ENCODE measurements around the gene CALHM2. TPM values are rescaled to one million over a fixed set of nuclear protein-coding genes. Genes with fewer than 3 reads are reported as not detected.

CALHM2 gene
- total and polyA plus RNA-seq, 2 experiments from 2014 or later: 3.2 to 7.9 TPM

DNA sequence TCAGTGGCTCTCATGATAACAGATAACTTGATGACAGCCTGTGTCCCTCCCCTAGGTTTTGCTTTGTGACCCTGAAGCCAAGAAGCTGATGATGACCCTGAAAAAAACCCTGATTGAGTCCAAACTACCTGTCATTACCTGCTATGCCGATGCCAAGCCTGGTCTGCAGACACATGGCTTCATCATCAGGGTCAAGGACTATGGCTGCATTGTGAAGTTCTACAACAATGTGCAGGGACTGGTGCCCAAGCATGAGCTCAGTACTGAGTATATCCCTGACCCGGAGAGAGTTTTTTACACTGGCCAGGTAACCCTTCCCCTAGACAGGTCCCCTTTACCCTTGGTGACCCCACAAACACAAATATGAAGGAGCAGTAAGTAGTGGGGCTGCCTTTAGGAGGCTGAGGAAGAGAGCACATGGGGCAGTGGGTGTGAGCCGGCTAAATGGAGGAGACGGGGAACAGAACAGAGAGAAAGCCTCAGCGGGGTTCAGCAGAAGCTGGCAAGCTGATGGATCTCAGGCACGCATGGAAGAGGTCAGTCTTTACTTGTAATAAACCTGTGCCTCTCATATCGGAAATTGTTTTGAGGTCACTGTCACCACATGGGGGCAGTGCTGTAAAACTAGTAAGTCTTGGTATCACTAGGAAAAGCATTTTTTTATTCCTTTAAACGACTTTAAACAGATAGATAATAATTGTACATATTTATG, 35.6 kb downstream of the CALHM2 start:
- Histone ChIP-seq H3K27me3 (no peaks in the 10 kb centered on the region), H3K36me3 (replicated peaks; ENCODE audit: insufficient read depth, low read depth) (no peaks in the 10 kb centered on the region), H3K27ac (no peak overlapping the region), H3K9me2 (replicated peaks; ENCODE audit: insufficient read depth) (no peaks in the 10 kb centered on the region), H3K4me3 (no peak overlapping the region), H2AFZ (no peak overlapping the region), H4K20me1 (ENCODE audit: insufficient read depth, poor library complexity, severe bottlenecking) (no peaks in the 10 kb centered on the region), H3K9me3 (ENCODE audit: low read depth) (no peaks in the 10 kb centered on the region), H3K4me1 (ENCODE audit: insufficient read depth) (no peaks in the 10 kb centered on the region), H3K4me2 (no peak overlapping the region), H3K79me2 (no peaks in the 10 kb centered on the region)
- no peak for TF ChIP-seq EZH2 (IDR thresholded peaks at IDR 0.05; ENCODE audit: borderline replicate concordance)
- TF ChIP-seq, protein P1, sequence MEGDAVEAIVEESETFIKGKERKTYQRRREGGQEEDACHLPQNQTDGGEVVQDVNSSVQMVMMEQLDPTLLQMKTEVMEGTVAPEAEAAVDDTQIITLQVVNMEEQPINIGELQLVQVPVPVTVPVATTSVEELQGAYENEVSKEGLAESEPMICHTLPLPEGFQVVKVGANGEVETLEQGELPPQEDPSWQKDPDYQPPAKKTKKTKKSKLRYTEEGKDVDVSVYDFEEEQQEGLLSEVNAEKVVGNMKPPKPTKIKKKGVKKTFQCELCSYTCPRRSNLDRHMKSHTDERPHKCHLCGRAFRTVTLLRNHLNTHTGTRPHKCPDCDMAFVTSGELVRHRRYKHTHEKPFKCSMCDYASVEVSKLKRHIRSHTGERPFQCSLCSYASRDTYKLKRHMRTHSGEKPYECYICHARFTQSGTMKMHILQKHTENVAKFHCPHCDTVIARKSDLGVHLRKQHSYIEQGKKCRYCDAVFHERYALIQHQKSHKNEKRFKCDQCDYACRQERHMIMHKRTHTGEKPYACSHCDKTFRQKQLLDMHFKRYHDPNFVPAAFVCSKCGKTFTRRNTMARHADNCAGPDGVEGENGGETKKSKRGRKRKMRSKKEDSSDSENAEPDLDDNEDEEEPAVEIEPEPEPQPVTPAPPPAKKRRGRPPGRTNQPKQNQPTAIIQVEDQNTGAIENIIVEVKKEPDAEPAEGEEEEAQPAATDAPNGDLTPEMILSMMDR (IDR thresholded peaks at IDR 0.05; ENCODE audit: poor library complexity): peak; percentile 65
- 74% methylated on average over 8 of the region's 8 CpGs for WGBS (ENCODE audit: low lambda C conversion rate, missing lambda C conversion rate)
- peak; percentile 77 for DNase-seq (ENCODE audit: low spot score)

DNA sequence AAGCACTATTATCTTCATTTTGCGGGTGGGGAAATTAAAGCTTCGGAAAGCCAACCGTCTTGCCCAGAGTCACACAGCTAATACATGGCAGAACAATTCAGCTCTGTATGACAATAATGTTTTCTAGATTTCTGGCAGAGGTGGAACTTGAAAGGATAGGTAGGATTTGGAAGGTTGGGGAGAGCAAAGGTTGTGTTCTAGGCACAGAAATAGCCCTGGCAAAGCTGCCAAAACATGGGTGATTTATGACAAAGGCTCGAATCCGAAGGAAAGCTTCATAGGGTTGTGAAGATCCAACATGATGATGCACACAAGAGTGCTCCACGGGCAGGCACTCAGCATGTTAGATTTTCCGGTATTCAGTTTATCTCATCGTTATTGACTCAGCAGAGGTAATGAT, 36.6 kb downstream of the CALHM2 start:
- Histone ChIP-seq H3K4me2 (no peak overlapping the region), H4K20me1 (ENCODE audit: insufficient read depth, poor library complexity, severe bottlenecking) (no peaks in the 10 kb centered on the region), H3K36me3 (replicated peaks; ENCODE audit: insufficient read depth, low read depth) (no peaks in the 10 kb centered on the region), H3K79me2 (no peaks in the 10 kb centered on the region), H3K4me3 (no peak overlapping the region), H3K9me3 (ENCODE audit: low read depth) (no peaks in the 10 kb centered on the region), H3K27me3 (no peaks in the 10 kb centered on the region), H3K27ac (no peak overlapping the region), H2AFZ (no peak overlapping the region), H3K4me1 (ENCODE audit: insufficient read depth) (no peaks in the 10 kb centered on the region), H3K9me2 (replicated peaks; ENCODE audit: insufficient read depth) (no peaks in the 10 kb centered on the region)
- WGBS (ENCODE audit: low lambda C conversion rate, missing lambda C conversion rate): 89% methylated on average over 8 of the region's 8 CpGs
- DNase-seq (ENCODE audit: low spot score): no peak
- TF ChIP-seq, protein P1 (IDR thresholded peaks at IDR 0.05; ENCODE audit: poor library complexity): no peak
- TF ChIP-seq EZH2 (IDR thresholded peaks at IDR 0.05; ENCODE audit: borderline replicate concordance): no peak
- TF ChIP-seq EZH2phosphoT487 (IDR thresholded peaks at IDR 0.05; ENCODE audit: low read depth, severe bottlenecking, unreplicated experiment): no peak

DNA sequence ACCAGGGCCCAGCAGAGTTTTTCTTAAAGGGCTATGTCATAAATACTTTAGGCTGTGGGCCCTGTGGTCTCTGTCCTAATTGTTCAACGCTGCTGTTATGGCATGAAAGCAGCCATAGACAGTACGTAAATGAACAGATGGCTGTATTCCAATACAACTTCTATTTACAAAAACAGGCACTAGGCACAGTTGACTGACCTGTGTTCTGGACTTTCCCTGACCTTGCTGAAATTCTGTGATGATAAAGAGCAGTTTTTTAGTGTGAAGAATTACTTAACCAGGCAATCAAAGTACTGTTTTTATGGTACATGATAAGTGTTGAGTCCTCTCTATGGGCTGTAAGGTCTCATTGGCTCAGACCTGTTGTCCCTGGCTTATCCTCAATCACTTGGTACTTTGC, 38.6 kb downstream of the CALHM2 start:
- Histone ChIP-seq H3K4me3 (no peak overlapping the region), H3K27ac (no peak overlapping the region), H3K36me3 (replicated peaks; ENCODE audit: insufficient read depth, low read depth) (no peaks in the 10 kb centered on the region), H3K4me2 (no peak overlapping the region), H3K9me2 (replicated peaks; ENCODE audit: insufficient read depth) (no peaks in the 10 kb centered on the region), H3K79me2 (no peaks in the 10 kb centered on the region), H3K4me1 (ENCODE audit: insufficient read depth) (no peaks in the 10 kb centered on the region), H2AFZ (no peak overlapping the region), H4K20me1 (ENCODE audit: insufficient read depth, poor library complexity, severe bottlenecking) (no peaks in the 10 kb centered on the region), H3K9me3 (ENCODE audit: low read depth) (no peaks in the 10 kb centered on the region), H3K27me3 (no peaks in the 10 kb centered on the region)
- no peak for DNase-seq (ENCODE audit: low spot score)
- 96% methylated on average over 2 of the region's 2 CpGs for WGBS (ENCODE audit: low lambda C conversion rate, missing lambda C conversion rate)
- TF ChIP-seq EZH2phosphoT487 (IDR thresholded peaks at IDR 0.05; ENCODE audit: low read depth, severe bottlenecking, unreplicated experiment) (no peak), EZH2 (IDR thresholded peaks at IDR 0.05; ENCODE audit: borderline replicate concordance) (no peak)
- TF ChIP-seq, protein P1 (IDR thresholded peaks at IDR 0.05; ENCODE audit: poor library complexity): no peak
